WTC11 (cell line): ENCODE results near the gene UGT1A8.

ENCODE experiments used
- TEAD4 ChIP-seq: sonication (generic); formaldehyde crosslinking; IDR thresholded peaks from 2 replicates; pipeline ENCODE4 v1.8.0; 2022; ENCODE audit warnings: mild to moderate bottlenecking, missing genetic modification reagents
- TF ChIP-seq, protein P1 (sequence below): fragments of 200-600 bp; IDR thresholded peaks from 2 replicates; pipeline ENCODE4 v1.8.0; 2022; ENCODE audit warnings: antibody characterized with exemption

DNA sequence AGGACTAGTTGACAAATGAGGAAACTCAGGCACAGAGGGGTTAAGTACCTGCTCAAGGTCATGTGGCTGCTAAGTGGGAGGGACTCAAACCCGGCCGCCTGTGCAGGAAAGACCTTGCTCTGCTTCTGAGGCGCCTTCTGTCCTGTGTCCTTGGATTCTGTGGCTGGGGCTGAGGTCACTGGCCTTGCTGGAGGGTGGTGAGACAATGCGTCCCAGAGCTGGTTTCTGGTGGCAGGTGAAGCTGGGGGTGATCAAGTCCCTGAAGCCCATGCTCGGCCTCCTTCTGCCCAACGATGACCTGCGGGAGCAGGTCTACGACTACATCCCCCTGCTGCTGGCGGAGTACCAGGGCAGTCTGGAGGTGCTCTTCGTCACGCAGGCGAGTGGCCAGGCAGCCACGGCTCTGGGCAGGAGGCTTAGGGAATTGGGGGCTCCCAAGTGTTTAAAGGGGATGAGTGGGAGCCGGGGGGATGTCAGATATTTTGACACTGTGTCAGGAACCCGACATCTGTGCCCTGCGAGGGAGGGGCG lies 176.8 kb downstream of the UGT1A8 start:
- no peak for TF ChIP-seq TEAD4 (CRISPR knock-in tag)
- TF ChIP-seq, protein P1, sequence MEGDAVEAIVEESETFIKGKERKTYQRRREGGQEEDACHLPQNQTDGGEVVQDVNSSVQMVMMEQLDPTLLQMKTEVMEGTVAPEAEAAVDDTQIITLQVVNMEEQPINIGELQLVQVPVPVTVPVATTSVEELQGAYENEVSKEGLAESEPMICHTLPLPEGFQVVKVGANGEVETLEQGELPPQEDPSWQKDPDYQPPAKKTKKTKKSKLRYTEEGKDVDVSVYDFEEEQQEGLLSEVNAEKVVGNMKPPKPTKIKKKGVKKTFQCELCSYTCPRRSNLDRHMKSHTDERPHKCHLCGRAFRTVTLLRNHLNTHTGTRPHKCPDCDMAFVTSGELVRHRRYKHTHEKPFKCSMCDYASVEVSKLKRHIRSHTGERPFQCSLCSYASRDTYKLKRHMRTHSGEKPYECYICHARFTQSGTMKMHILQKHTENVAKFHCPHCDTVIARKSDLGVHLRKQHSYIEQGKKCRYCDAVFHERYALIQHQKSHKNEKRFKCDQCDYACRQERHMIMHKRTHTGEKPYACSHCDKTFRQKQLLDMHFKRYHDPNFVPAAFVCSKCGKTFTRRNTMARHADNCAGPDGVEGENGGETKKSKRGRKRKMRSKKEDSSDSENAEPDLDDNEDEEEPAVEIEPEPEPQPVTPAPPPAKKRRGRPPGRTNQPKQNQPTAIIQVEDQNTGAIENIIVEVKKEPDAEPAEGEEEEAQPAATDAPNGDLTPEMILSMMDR = no peak
